Measurements from ENCODE around the gene CRYZL1.

- TF ChIP-seq CTCF (conservative IDR thresholded peaks at IDR 0.05 in 1 of 2, IDR thresholded peaks at IDR 0.05 in 1 of 2; ENCODE audit: low read depth in 1 of 2, low read length in 2 of 2) (no peak), EZH2 (IDR thresholded peaks at IDR 0.05; ENCODE audit: low read length, missing control alignments) (no peak)
Measured at GRCh38 chr21:33677450-33677849, 35.9 kb upstream of the CRYZL1 start.
